Cardiac septum (tissue), 1 donor: Measurements from ENCODE around the gene GZMB. TPM values are rescaled to one million over a fixed set of nuclear protein-coding genes. Genes with fewer than 3 reads are reported as not detected.
"Not testable (repeated sequence)": the region's sequence is repeated elsewhere in the genome, so short reads cannot be mapped to it uniquely, and the experiment has no call there.

Experiments
- DNase-seq: peaks from one replicate; pipeline ENCODE4 v3.0.0-alpha.2; 2020; ENCODE audit warnings: low spot score
- intact Hi-C: fragments of 100-400 bp; cut with DNase I; formaldehyde crosslinking; loops from one replicate; pipeline ENCODE4 v1.14.0; 2022
- total RNA-seq: library from RNA; stranded (reverse); fragmentation: NEBNext Ultra II Directional; extraction: Animal tissue kit (Norgen Biotek cat#: 25700); gene quantifications from one replicate; pipeline ENCODE4 v1.2.1, GENCODE V29; 2021
- donor health status: DM: no; HTN: no; CAD: no.

GZMB gene
- total RNA-seq, 1 donor from 2014 or later: 0.48 TPM

GRCh38 chr14:24632336-24632735 is 1.7 kb downstream of the GZMB start:
- intact Hi-C loops: no loop called here

DNA sequence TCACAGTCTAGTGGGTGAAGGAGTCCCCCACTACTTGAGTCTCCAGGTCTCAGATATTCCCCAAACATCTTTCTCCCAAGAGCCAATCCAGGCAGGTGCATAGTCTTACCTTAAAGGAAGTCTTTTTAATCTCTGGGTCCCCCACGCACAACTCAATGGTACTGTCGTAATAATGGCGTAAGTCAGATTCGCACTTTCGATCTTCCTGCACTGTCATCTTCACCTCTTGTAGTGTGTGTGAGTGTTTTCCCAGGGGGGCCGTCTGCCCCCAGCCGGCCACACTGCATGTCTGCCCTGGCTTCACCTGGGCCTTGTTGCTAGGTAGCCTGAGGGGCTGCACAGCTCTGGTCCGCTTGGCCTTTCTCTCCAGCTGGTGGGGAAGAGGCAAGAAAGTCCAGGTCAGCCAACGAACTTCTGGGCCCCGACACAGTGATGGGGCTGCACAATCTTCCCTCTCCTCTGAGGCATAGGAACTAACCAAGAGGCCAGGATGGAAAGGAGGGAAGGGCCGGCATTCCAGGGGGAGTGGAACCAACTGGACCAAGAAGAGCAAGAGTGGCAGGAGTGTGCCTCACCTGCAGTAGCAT is 2.1 kb downstream of the GZMB start:
- no peak for DNase-seq
- intact Hi-C loops: no loop called here

More at GRCh38 chr14:24632336-24632735, 1.7 kb downstream of the GZMB start:
- DNase-seq: no peak

DNA sequence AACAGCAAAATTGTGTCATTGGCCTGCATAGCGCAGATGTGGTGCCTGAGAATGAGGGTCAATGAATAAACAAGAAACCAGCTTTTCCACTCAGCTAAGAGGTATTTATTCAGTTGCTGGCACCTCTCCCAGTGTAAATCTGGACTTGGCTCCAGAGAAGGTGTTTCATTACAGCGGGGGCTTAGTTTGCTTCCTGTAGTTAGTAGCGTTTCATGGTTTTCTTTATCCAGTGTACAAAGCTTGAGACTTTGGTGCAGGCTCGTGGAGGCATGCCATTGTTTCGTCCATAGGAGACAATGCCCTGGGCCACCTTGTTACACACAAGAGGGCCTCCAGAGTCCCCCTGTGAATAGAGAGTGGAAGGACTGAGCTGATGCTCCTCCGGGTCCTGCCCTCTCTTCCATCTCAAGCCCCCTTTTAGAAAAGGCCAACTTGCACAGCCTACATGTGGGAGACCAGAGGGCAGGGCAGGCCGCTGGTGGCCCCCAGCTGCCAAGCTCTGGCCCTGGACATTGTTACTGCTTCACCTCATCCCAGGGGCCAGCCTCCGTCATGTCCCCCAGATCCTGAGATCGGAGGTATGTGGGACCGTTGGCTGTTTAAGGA is 3.0 kb downstream of the GZMB start:
- no peak for DNase-seq
- intact Hi-C loops: no loop called here

DNA sequence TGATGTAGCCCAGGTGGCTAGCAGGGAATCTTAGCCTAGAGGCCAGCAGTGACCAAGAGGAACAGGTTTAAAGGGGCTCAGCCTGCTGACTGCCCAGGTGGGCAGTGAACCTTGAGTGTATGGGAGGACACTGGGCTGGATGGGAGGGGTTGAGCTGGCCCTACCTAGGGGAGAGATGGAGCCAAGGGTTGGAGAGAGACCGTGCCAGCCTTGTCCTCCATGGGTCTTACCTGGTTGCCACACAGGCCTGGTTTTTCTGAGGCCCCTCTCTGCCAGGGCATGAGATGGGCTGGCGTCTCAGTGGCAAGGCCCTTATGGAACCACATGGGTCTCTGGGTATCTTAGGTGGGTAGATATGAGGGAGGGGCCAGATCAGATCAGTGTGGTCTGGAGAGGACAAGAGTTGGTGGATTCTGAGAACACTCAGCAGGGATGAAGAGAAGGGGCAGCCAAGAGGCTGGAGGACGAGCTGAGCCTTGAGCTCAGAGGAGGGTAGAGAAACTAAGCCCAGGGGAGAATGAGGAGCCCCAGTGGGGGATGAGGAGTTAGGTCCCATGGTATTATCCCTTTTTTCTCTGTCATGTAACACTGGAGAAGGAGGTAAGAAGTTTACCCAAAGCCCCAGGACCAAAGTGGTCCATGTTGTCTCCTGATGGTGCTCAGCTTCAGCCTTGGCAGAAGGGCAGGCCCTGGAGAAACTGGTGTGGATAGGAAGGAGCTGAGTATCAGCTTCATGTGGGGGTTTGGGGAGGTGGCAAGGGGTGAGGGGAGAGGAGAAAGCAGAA is 3.7 kb downstream of the GZMB start:
- DNase-seq: no peak
- intact Hi-C loops: no loop called here

- DNase-seq: no peak
- intact Hi-C loops: no loop called here
Measured at GRCh38 chr14:24629521-24629920, 4.5 kb downstream of the GZMB start.

- intact Hi-C loops: no loop called here
Measured at GRCh38 chr14:24613747-24614146, 20.2 kb downstream of the GZMB start.

GRCh38 chr14:24613241-24613640 is 20.7 kb downstream of the GZMB start:
- no peak for DNase-seq
- intact Hi-C loops: no loop called here

More at GRCh38 chr14:24613747-24614146, 20.2 kb downstream of the GZMB start:
- no peak for DNase-seq

DNA sequence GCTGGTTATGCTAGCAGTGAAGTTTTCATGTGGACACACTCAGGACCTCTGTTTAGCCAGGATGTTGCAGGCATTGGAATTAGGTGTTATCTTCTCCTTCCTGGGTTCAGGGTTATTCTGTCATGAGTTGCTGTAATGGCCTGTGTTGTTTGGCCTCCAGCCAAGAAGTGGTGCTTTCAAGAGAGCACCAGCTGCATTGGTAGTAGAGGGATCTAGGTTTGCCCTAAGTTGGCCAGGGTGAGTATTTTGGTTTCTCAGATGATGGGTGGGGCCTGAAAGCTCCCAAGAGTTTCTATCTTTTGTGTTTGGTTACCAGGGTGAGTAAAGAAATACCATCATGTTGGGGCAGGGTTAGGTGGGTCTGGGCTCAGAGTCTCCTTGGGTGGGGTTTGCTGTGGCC is 21.8 kb downstream of the GZMB start:
- DNase-seq: no peak
- intact Hi-C loops: no loop called here

GRCh38 chr14:24609655-24610344 is 24.2 kb downstream of the GZMB start, which contains the start of gene GZMH:
TSS of gene GZMH (minus strand) at chr14:24609685. CDS start at chr14:24609613, 72 bp downstream.
- intact Hi-C loops: no loop called here
- DNase-seq: no peak

GRCh38 chr14:24607635-24608514 is 26.1 kb downstream of the GZMB start:
- intact Hi-C loops: no loop called here
- peak; percentile 43 for DNase-seq

- intact Hi-C loops: no loop called here
- DNase-seq: peak; percentile 66
Measured at GRCh38 chr14:24607081-24607480, 26.9 kb downstream of the GZMB start.

DNA sequence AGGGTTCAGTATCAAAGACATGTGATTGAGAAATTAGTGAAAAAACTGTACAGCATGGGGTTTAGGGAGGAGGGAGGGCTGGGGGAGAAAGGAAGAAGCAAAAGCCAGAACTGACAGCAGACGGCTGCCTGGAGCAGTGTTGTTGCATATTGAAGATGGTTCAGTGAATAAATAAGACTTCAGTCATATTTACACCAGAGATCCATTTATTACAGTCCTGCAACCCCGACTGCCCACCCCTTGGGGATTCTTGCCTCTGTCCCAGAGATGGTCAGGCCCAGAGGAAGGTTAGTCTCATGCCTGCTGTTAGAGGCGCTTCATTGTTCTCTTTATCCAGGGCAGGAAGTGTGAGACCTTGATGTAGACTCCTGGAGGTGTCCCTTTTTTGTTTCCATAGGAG is 27.7 kb downstream of the GZMB start:
- intact Hi-C loops: no loop called here
- DNase-seq: no peak

- intact Hi-C loops: no loop called here
- peak; percentile 53 for DNase-seq
Measured at GRCh38 chr14:24605435-24606190, 28.4 kb downstream of the GZMB start.

DNA sequence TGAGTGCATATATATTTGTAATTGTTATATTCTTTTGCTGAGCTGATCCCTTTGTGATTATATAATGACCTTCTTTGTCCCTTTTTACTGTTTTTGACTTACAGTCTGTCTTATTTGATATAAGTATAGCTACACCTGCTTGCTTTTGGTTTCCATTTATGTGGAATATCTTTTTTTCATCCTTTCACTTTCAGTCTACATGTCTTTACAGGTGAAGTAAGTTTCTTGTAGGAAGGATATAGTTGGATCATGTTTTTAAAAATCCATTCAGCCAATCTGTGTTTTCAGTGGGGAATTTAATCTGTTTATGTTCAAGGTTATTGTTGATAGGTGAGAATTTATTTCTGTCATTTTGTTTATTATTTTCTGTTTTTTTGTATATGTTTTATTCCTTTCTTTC is 36.6 kb downstream of the GZMB start:
- no peak for DNase-seq
- intact Hi-C loops: no loop called here

- DNase-seq: no peak
- intact Hi-C loops: no loop called here
Measured at GRCh38 chr14:24595073-24595808, 38.7 kb downstream of the GZMB start.

DNA sequence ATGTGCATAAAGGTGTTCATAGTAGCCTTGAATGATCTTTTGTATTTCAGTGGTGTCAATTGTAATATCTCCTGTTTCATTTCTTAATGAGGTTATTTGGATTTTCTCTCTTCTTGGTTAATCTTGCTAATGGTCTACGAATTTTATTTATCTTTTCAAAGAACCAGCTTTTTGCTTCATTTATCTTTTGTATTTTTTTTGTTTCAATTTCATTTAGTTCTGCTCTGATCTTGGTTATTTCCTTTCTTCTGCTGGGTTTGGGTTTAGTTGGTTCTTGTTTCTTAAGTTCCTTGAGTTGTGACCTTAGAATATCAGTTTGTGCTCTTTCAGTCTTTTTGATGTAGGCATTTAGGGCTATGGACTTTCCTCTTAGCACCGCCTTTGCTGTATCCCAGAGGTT is 43.0 kb downstream of the GZMB start:
- intact Hi-C loops: not testable (repeated sequence)

GRCh38 chr14:24584402-24584801 is 49.6 kb downstream of the GZMB start:
- intact Hi-C loops, DNase-seq: not testable (repeated sequence)

More for the DNA sequence above, 43.0 kb downstream of the GZMB start:
- not testable (repeated sequence) for DNase-seq
